ENCODE measurements around the gene GCNA.
"Not testable (repeated sequence)": the region's sequence is repeated elsewhere in the genome, so short reads cannot be mapped to it uniquely, and the experiment has no call there.

DNA sequence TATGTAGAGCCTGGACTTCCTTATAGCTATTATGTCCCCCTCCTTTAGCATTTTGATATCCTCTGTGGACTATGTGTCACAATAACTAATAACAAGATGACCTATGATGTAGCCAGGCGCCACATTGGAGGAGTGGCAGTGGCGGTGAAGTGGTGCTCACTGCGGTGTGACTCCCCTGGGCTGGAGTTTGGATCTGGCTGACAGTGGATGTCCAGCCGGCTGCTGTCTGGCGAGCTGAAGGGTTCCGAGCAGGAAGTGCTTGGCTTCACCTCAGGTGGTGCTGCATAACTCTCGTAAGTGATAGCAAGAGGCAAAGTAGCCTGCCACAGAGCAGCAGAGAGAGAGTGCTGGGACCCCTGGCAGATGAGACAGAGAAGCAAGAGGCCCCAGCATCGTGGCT lies 15.0 kb downstream of the GCNA start:
- TF ChIP-seq CTCF, POLR2A (IDR thresholded peaks at IDR 0.05): not testable (repeated sequence)
